ENCODE results near the gene NUP93.
A peak's percentile ranks its signal among the peaks of the same experiment; 100 is the strongest.

The NUP93 gene

DNA sequence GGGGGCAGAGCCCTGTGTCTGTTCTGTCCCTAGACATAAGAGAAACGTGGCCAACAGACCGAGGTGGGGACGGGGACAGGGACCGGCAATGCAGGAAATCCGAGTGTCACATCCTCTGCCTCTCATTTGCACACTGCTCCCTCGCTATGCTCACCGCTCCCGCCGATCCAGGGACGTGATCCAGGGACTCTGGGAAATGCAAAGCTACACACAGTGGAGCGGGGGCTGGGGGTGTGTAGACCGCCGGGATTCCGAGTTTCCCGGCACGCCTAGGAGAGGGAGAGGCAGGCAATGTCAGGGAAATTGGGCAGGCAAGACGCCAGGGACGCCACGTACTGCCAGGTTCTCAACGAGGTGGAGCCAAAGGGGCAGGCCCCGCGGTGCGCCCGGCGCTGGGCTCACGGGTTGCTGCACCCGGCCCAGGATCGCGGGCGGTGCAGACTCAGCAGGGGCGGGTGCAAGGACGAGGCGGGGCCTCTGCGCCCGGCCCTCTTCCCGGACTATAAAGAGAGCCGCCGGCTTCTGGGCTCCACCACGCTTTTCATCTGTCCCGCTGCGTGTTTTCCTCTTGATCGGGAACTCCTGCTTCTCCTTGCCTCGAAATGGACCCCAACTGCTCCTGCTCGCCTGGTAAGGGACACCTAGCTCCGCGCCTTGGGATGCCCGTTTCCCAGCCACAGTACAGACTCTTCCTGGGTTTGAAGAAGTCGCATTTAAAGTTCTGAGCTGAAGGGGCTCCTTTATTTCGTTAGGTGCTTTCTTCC lies 47.8 kb upstream of the NUP93 start, which contains the start of gene MT1X (continued):
- 0 out of 2 replicates have a peak, but pooled peaks have one; percentile 27 for TF ChIP-seq OSR2 (tag by site-specific recombination; IDR thresholded peaks at IDR 0.05)
- TF ChIP-seq ZNF561 (tag by site-specific recombination; IDR thresholded peaks at IDR 0.05; ENCODE audit: borderline replicate concordance) = 0 out of 2 replicates have a peak, but pooled peaks have one; percentile 24
- TF ChIP-seq, protein P1, sequence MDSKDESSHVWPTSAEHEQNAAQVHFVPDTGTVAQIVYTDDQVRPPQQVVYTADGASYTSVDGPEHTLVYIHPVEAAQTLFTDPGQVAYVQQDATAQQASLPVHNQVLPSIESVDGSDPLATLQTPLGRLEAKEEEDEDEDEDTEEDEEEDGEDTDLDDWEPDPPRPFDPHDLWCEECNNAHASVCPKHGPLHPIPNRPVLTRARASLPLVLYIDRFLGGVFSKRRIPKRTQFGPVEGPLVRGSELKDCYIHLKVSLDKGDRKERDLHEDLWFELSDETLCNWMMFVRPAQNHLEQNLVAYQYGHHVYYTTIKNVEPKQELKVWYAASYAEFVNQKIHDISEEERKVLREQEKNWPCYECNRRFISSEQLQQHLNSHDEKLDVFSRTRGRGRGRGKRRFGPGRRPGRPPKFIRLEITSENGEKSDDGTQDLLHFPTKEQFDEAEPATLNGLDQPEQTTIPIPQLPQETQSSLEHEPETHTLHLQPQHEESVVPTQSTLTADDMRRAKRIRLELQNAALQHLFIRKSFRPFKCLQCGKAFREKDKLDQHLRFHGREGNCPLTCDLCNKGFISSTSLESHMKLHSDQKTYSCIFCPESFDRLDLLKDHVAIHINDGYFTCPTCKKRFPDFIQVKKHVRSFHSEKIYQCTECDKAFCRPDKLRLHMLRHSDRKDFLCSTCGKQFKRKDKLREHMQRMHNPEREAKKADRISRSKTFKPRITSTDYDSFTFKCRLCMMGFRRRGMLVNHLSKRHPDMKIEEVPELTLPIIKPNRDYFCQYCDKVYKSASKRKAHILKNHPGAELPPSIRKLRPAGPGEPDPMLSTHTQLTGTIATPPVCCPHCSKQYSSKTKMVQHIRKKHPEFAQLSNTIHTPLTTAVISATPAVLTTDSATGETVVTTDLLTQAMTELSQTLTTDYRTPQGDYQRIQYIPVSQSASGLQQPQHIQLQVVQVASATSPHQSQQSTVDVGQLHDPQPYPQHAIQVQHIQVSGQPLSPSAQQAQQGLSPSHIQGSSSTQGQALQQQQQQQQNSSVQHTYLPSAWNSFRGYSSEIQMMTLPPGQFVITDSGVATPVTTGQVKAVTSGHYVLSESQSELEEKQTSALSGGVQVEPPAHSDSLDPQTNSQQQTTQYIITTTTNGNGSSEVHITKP (tag by site-specific recombination; IDR thresholded peaks at IDR 0.05) = peak; percentile 50
- no peak for TF ChIP-seq HOXD13 (CRISPR knock-in tag; IDR thresholded peaks at IDR 0.05; ENCODE audit: borderline replicate concordance)
- peak; percentile 77 for TF ChIP-seq ZBTB17 (tag by site-specific recombination; IDR thresholded peaks at IDR 0.05)
- peak; percentile 46 for TF ChIP-seq EGR2 (tag by site-specific recombination; IDR thresholded peaks at IDR 0.05; ENCODE audit: low read depth)
- no peak for TF ChIP-seq ZNF555 (tag by site-specific recombination; conservative IDR thresholded peaks at IDR 0.05)
- TF ChIP-seq ZXDB (tag by site-specific recombination; IDR thresholded peaks at IDR 0.05) = peak; percentile 90
- TF ChIP-seq, protein P2, sequence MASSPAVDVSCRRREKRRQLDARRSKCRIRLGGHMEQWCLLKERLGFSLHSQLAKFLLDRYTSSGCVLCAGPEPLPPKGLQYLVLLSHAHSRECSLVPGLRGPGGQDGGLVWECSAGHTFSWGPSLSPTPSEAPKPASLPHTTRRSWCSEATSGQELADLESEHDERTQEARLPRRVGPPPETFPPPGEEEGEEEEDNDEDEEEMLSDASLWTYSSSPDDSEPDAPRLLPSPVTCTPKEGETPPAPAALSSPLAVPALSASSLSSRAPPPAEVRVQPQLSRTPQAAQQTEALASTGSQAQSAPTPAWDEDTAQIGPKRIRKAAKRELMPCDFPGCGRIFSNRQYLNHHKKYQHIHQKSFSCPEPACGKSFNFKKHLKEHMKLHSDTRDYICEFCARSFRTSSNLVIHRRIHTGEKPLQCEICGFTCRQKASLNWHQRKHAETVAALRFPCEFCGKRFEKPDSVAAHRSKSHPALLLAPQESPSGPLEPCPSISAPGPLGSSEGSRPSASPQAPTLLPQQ (tag by site-specific recombination; IDR thresholded peaks at IDR 0.05) = peak; percentile 73; the same call in 1 of the 2 replicates
- peak; percentile 89; the same call in 1 of the 2 replicates for TF ChIP-seq TCF7L2 (IDR thresholded peaks at IDR 0.05; ENCODE audit: borderline replicate concordance, low read depth, low read length)
- 0 out of 2 replicates have a peak, but pooled peaks have one; percentile 26 for TF ChIP-seq SP7 (tag by site-specific recombination; IDR thresholded peaks at IDR 0.05)
- peak; percentile 77 for TF ChIP-seq SP3 (tag by site-specific recombination; IDR thresholded peaks at IDR 0.05)
- no peak for TF ChIP-seq SCRT1 (tag by site-specific recombination; IDR thresholded peaks at IDR 0.05; ENCODE audit: borderline replicate concordance)
- TF ChIP-seq GLIS2 (tag by site-specific recombination; IDR thresholded peaks at IDR 0.05) = peak; percentile 24; the same call in 1 of the 2 replicates
- TF ChIP-seq ZBTB48 (tag by site-specific recombination; IDR thresholded peaks at IDR 0.05) = peak; percentile 94
- TF ChIP-seq KLF8 (tag by site-specific recombination; IDR thresholded peaks at IDR 0.05) = peak; percentile 42; the same call in 1 of the 2 replicates
- TF ChIP-seq, protein P3, sequence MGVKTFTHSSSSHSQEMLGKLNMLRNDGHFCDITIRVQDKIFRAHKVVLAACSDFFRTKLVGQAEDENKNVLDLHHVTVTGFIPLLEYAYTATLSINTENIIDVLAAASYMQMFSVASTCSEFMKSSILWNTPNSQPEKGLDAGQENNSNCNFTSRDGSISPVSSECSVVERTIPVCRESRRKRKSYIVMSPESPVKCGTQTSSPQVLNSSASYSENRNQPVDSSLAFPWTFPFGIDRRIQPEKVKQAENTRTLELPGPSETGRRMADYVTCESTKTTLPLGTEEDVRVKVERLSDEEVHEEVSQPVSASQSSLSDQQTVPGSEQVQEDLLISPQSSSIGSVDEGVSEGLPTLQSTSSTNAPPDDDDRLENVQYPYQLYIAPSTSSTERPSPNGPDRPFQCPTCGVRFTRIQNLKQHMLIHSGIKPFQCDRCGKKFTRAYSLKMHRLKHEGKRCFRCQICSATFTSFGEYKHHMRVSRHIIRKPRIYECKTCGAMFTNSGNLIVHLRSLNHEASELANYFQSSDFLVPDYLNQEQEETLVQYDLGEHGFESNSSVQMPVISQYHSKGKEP (tag by site-specific recombination; IDR thresholded peaks at IDR 0.05) = peak; percentile 25; the same call in 1 of the 2 replicates
- TF ChIP-seq TRIM28 (IDR thresholded peaks at IDR 0.05; ENCODE audit: borderline replicate concordance, low read length) = peak; percentile 64; the same call in 1 of the 2 replicates
- TF ChIP-seq ZNF174 (tag by site-specific recombination; IDR thresholded peaks at IDR 0.05) = no peak
- TF ChIP-seq, protein P4, sequence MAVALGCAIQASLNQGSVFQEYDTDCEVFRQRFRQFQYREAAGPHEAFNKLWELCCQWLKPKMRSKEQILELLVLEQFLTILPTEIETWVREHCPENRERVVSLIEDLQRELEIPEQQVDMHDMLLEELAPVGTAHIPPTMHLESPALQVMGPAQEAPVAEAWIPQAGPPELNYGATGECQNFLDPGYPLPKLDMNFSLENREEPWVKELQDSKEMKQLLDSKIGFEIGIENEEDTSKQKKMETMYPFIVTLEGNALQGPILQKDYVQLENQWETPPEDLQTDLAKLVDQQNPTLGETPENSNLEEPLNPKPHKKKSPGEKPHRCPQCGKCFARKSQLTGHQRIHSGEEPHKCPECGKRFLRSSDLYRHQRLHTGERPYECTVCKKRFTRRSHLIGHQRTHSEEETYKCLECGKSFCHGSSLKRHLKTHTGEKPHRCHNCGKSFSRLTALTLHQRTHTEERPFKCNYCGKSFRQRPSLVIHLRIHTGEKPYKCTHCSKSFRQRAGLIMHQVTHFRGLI (tag by site-specific recombination; IDR thresholded peaks at IDR 0.05) = 0 out of 2 replicates have a peak, but pooled peaks have one; percentile 35
- TF ChIP-seq ZNF10 (tag by site-specific recombination; IDR thresholded peaks at IDR 0.05) = peak; percentile 91
- TF ChIP-seq ZNF76 (tag by site-specific recombination; IDR thresholded peaks at IDR 0.05; ENCODE audit: borderline replicate concordance, low read depth) = peak; percentile 84
- TF ChIP-seq ZNF433 (tag by site-specific recombination; IDR thresholded peaks at IDR 0.05; ENCODE audit: low read depth) = no peak
- TF ChIP-seq ZBTB8A (tag by site-specific recombination; IDR thresholded peaks at IDR 0.05) = peak; percentile 96
- no peak for TF ChIP-seq ZNF624 (tag by site-specific recombination; IDR thresholded peaks at IDR 0.05)
- TF ChIP-seq, protein P5, sequence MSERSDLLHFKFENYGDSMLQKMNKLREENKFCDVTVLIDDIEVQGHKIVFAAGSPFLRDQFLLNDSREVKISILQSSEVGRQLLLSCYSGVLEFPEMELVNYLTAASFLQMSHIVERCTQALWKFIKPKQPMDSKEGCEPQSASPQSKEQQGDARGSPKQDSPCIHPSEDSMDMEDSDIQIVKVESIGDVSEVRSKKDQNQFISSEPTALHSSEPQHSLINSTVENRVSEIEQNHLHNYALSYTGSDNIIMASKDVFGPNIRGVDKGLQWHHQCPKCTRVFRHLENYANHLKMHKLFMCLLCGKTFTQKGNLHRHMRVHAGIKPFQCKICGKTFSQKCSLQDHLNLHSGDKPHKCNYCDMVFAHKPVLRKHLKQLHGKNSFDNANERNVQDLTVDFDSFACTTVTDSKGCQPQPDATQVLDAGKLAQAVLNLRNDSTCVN (tag by site-specific recombination; optimal IDR thresholded peaks at IDR 0.05) = peak; percentile 37
- TF ChIP-seq KLF16 (tag by site-specific recombination; IDR thresholded peaks at IDR 0.05) = 0 out of 2 replicates have a peak, but pooled peaks have one; percentile 33
- no peak for TF ChIP-seq ZNF416 (tag by site-specific recombination; IDR thresholded peaks at IDR 0.05)
- peak; percentile 74 for TF ChIP-seq ZBTB20 (tag by site-specific recombination; IDR thresholded peaks at IDR 0.05)
- 0 out of 2 replicates have a peak, but pooled peaks have one; percentile 24 for TF ChIP-seq ZNF660 (tag by site-specific recombination; IDR thresholded peaks at IDR 0.05)

Measured in HEK293 (cell line).